Endothelial cell of umbilical vein (primary cell): Measurements from ENCODE around the gene PI4KB. TPM values are rescaled to one million over a fixed set of nuclear protein-coding genes. Genes with fewer than 3 reads are reported as not detected.

Experiments used
- BruUV-seq: library from RNA; stranded (reverse); fragments of 400-500 nt; replicated peaks from 2 replicates; lab custom pipeline; 2021; lab: Mats Ljungman, UMichigan
- CTCF ChIA-PET: fragments of 300-600, 350-600 bp; sonication (Branson Sonifier 250); formaldehyde crosslinking; loops from one replicate; lab custom pipeline; 2021; ENCODE audit warnings: antibody characterized with exemption, inconsistent platforms; lab: Charles Lee
- POLR2A ChIA-PET: fragments of 300-600, 350-600 bp; sonication (Branson Sonifier 250); formaldehyde crosslinking; loops from one replicate; lab custom pipeline; 2021; ENCODE audit warnings: antibody characterized with exemption, inconsistent platforms; lab: Charles Lee
- DNase-seq: peaks from one replicate; pipeline ENCODE4 v3.0.0-alpha.2; 2011; ENCODE audit warnings: low read depth, low spot score
- FAIRE-seq: peaks from 2 replicates; lab custom pipeline; 2011; peaks lifted over from hg19 to GRCh38; lab: Jason Lieb, UNC
- H2AFZ ChIP-seq: 2 replicates; pipeline ENCODE4 v1.6.0; 2012; ENCODE audit warnings: low read depth, low read length, control low read depth, inconsistent platforms
- H3K27ac ChIP-seq: 2 replicates; pipeline ENCODE4 v1.5.1; 2011; ENCODE audit warnings: low read depth, mild to moderate bottlenecking, control low read depth, low read length, moderate library complexity; ENCODE audit not compliant: insufficient read depth
- H3K27me3 ChIP-seq, 2 experiments: 2 replicates each; pipeline versions ENCODE4 v1.6.0 to v1.6.1; 2011; ENCODE audit warnings: low read length in 2 of 2, mixed read lengths in 1 of 2; ENCODE audit not compliant: control insufficient read depth in 2 of 2, insufficient read depth in 2 of 2
- H3K36me3 ChIP-seq, 2 experiments: 2 replicates in 1 of 2; 3 replicates in 1 of 2; pipeline ENCODE4 v1.5.1; 2011; ENCODE audit warnings: low read length in 2 of 2, mild to moderate bottlenecking in 1 of 2, moderate library complexity in 1 of 2; ENCODE audit not compliant: control insufficient read depth in 2 of 2, insufficient read depth in 2 of 2; ENCODE audit errors: extremely low read depth in 1 of 2
- H3K4me1 ChIP-seq: 3 replicates; pipeline ENCODE4 v1.5.1; 2011; ENCODE audit warnings: mild to moderate bottlenecking, low read length; ENCODE audit not compliant: control insufficient read depth, insufficient read depth; ENCODE audit errors: extremely low read depth
- H3K4me2 ChIP-seq: 2 replicates; pipeline ENCODE4 v1.6.1; 2011; ENCODE audit warnings: low read length, control low read depth, mixed read lengths; ENCODE audit not compliant: insufficient read depth
- H3K4me3 ChIP-seq, 3 experiments: fragments of 200-600 bp in 1 of 3; sonication (generic), shearing (Covaris generic) in 1 of 3; replicated peaks in 1 of 3; 2 replicates each; pipeline ENCODE4 v1.5.1; 2011 to 2016; ENCODE audit warnings: control low read depth in 3 of 3, low read length in 3 of 3, mild to moderate bottlenecking in 2 of 3, inconsistent platforms in 1 of 3, low read depth in 1 of 3, moderate library complexity in 1 of 3; ENCODE audit not compliant: insufficient read depth in 1 of 3
- H3K79me2 ChIP-seq: 2 replicates; pipeline ENCODE4 v1.6.0; 2012; ENCODE audit warnings: low read length, inconsistent platforms; ENCODE audit not compliant: control insufficient read depth, insufficient read depth
- H3K9ac ChIP-seq: replicated peaks from 2 replicates; pipeline ENCODE3; 2011; ENCODE audit warnings: low read length, control low read depth; ENCODE audit not compliant: insufficient read depth; ENCODE audit errors: extremely low read depth
- H3K9me1 ChIP-seq: replicated peaks from 3 replicates; pipeline ENCODE4 v1.6.0; 2011; ENCODE audit warnings: mild to moderate bottlenecking, low read length; ENCODE audit not compliant: control insufficient read depth, insufficient read depth; ENCODE audit errors: extremely low read depth
- H3K9me3 ChIP-seq: replicated peaks from 2 replicates; pipeline ENCODE4 v1.5.1; 2012; ENCODE audit warnings: low read length, inconsistent platforms; ENCODE audit not compliant: control insufficient read depth, insufficient read depth
- H4K20me1 ChIP-seq: replicated peaks from 2 replicates; pipeline ENCODE3; 2011; ENCODE audit warnings: mild to moderate bottlenecking, low read length; ENCODE audit not compliant: control insufficient read depth, insufficient read depth; ENCODE audit errors: extremely low read depth
- EZH2 ChIP-seq: IDR thresholded peaks from 2 replicates; pipeline ENCODE4 v1.6.1; 2012; ENCODE audit warnings: borderline replicate concordance, low read depth, mild to moderate bottlenecking, moderate library complexity, low read length, inconsistent platforms; ENCODE audit not compliant: severe bottlenecking
- FOS ChIP-seq: IDR thresholded peaks from 2 replicates; pipeline ENCODE4 v1.6.1; 2011; ENCODE audit warnings: mild to moderate bottlenecking, low read length, moderate library complexity, borderline replicate concordance; ENCODE audit not compliant: insufficient read depth
- GATA2 ChIP-seq: IDR thresholded peaks from 2 replicates; pipeline ENCODE4 v1.7.0; 2011; ENCODE audit warnings: low read depth, mild to moderate bottlenecking, moderate library complexity, mixed read lengths, low read length; ENCODE audit not compliant: insufficient read length, insufficient read depth
- JUN ChIP-seq: IDR thresholded peaks from 2 replicates; pipeline ENCODE4 v1.6.1; 2011; ENCODE audit warnings: borderline replicate concordance, low read depth; ENCODE audit not compliant: insufficient read length, insufficient read depth
- MYC ChIP-seq: IDR thresholded peaks from one replicate; pipeline ENCODE4 v1.6.1; 2011; ENCODE audit warnings: mild to moderate bottlenecking, low read depth, low read length
- POLR2A ChIP-seq: IDR thresholded peaks from 2 replicates; pipeline ENCODE4 v1.6.1; 2012; ENCODE audit warnings: low read depth, mild to moderate bottlenecking, control low read depth, low read length
- POLR2AphosphoS5 ChIP-seq: IDR thresholded peaks from 2 replicates; pipeline ENCODE4 v1.6.1; 2012; ENCODE audit warnings: low read depth, mild to moderate bottlenecking, control low read depth, low read length, moderate library complexity; ENCODE audit not compliant: insufficient read depth
- dilution Hi-C: fragments of 300-500 bp; cut with MboI; formaldehyde crosslinking; loops from one replicate; pipeline ENCODE4 v1.15.0; 2019; ENCODE audit warnings: low sequenced_read_pairs; ENCODE audit not compliant: extremely low pct_ligation_motif_present
- intact Hi-C: fragments of 100-400 bp; cut with micrococcal nuclease; formaldehyde crosslinking; loops from one replicate; pipeline ENCODE4 v1.10.0; 2022
- polyA plus RNA-seq, 4 experiments: library from polyadenylated mRNA; depleted of rRNA in 3 of 4; stranded (reverse) in 3 of 4; unstranded in 1 of 4; fragments of >200 nt; gene quantifications; 2 replicates each; pipeline versions ENCODE4 v1.2.1 to v1.2.3, GENCODE V29; 2011 to 2012; ENCODE audit warnings: missing spikeins in 1 of 4
- total RNA-seq: library from RNA; stranded (reverse); gene quantifications from 2 replicates; pipeline ENCODE4 v1.2.3, GENCODE V29; 2021
- TF ChIP-seq, protein P1 (sequence below): IDR thresholded peaks from 2 replicates; pipeline ENCODE4 v1.6.1; 2011; ENCODE audit not compliant: insufficient read depth, insufficient read length
- TF ChIP-seq, protein P2 (sequence below), 2 donors: IDR thresholded peaks; 1 replicate in 1 of 2; 2 replicates in 1 of 2; pipeline ENCODE4 v1.5.1; 2011; ENCODE audit warnings: low read length in 2 of 2, mild to moderate bottlenecking in 2 of 2, moderate library complexity in 2 of 2, control low read depth in 1 of 2, inconsistent platforms in 1 of 2, low read depth in 1 of 2; ENCODE audit not compliant: insufficient read depth in 1 of 2; ENCODE audit errors: extremely low read depth in 1 of 2

Gene PI4KB
- total and polyA plus RNA-seq, 2 donors (not counting 3 experiments of a cell fraction or from before 2014, with no cell fraction given), result 60.9 to 67.8 TPM

DNA sequence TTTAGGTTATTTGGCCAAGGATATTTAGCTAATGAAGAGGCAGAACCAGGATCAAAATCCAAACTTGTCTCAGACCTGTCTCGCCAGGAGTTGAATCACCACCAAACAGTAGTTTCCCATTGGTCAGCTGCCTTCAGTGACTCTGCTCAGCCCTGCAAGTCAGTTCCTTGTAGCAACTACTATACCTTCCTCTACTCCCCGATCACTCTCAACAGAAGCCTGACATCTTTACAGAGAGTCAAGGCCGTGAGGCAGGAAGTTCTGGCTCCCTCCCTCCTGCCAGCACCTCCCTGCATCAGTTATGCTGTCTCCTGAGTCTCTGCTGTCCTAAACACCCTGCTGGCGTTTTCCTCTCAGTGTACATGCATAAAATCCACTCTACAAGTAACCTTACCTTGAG lies 59.5 kb downstream of the PI4KB start:
- H3K9me1 ChIP-seq, result no peaks in the 10 kb centered on the region
- peaks cover 12 to 36% of the 10 kb centered on the region in 2 experiments for H3K36me3 ChIP-seq
- BruUV-seq, result no TSS peak
- no peaks in the 10 kb centered on the region for H4K20me1 ChIP-seq
- FAIRE-seq (no peak), DNase-seq (no peak)
- dilution Hi-C loops, result no loop called here
- no peak overlapping the region for H2AFZ ChIP-seq
- no peak overlapping the region for H3K27ac ChIP-seq
- ChIA-PET POLR2A (interaction anchor here (0.5 kb wide), 1 partner anchor 198 kb away, joined by 4 read pairs; no protein-coding TSS in a partner anchor), CTCF (interaction anchor here (1.6 kb wide), 1 partner anchor 14 kb away, joined by 4 read pairs; no protein-coding TSS in a partner anchor)
- no peak overlapping the region for H3K4me3 ChIP-seq
- no peaks in the 10 kb centered on the region for H3K27me3 ChIP-seq
- intact Hi-C loops, result no loop called here
- no peaks in the 10 kb centered on the region for H3K9me3 ChIP-seq
- H3K4me2 ChIP-seq, result no peak overlapping the region
- H3K4me1 ChIP-seq, result no peaks in the 10 kb centered on the region
- TF ChIP-seq MYC (no peak), FOS (no peak), POLR2A (no peak), JUN (no peak), POLR2AphosphoS5 (no peak), EZH2 (no peak), GATA2 (no peak)
- TF ChIP-seq, protein P1, sequence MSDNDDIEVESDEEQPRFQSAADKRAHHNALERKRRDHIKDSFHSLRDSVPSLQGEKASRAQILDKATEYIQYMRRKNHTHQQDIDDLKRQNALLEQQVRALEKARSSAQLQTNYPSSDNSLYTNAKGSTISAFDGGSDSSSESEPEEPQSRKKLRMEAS, result no peak
- TF ChIP-seq, protein P2, sequence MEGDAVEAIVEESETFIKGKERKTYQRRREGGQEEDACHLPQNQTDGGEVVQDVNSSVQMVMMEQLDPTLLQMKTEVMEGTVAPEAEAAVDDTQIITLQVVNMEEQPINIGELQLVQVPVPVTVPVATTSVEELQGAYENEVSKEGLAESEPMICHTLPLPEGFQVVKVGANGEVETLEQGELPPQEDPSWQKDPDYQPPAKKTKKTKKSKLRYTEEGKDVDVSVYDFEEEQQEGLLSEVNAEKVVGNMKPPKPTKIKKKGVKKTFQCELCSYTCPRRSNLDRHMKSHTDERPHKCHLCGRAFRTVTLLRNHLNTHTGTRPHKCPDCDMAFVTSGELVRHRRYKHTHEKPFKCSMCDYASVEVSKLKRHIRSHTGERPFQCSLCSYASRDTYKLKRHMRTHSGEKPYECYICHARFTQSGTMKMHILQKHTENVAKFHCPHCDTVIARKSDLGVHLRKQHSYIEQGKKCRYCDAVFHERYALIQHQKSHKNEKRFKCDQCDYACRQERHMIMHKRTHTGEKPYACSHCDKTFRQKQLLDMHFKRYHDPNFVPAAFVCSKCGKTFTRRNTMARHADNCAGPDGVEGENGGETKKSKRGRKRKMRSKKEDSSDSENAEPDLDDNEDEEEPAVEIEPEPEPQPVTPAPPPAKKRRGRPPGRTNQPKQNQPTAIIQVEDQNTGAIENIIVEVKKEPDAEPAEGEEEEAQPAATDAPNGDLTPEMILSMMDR (IDR thresholded peaks at IDR 0.05; ENCODE audit: extremely low read depth in 1 of 2, insufficient read depth in 1 of 2, low read depth in 1 of 2, low read length in 2 of 2), result no peak
- H3K9ac ChIP-seq, result no peak overlapping the region
- no peaks in the 10 kb centered on the region for H3K79me2 ChIP-seq
